K562 (cell line): ENCODE results near the gene GLB1L2. TPM values are rescaled to one million over a fixed set of nuclear protein-coding genes. Genes with fewer than 3 reads are reported as not detected.

Experiments used
- ATAC-seq: fragments of 200-7000 bp; cut with Tn5 transposase; 3 replicates; pipeline ENCODE4 v1.9.1; 2020; ENCODE audit warnings: moderate library complexity
- BruUV-seq: library from RNA; stranded (reverse); fragments of 400-500 nt; replicated peaks from 2 replicates; lab custom pipeline; 2021; lab: Mats Ljungman, UMichigan
- CTCF ChIA-PET: fragments of 300-600 bp; formaldehyde crosslinking; extraction: SDS; loops from one replicate; lab custom pipeline; 2021; ENCODE audit warnings: low intra/inter-chr PET ratio; lab: Yijun Ruan, JAX
- POLR2A ChIA-PET: fragments of 300-600, 350-650 bp; sonication (Branson Sonifier 250); formaldehyde crosslinking; extraction: SDS; loops from one replicate; lab custom pipeline; 2021; ENCODE audit warnings: antibody characterized with exemption, inconsistent platforms; lab: Yijun Ruan, JAX
- DNase-seq, 4 experiments: peaks; one replicate each; pipeline versions ENCODE4 v3.0.0 to v3.0.0-alpha.2; 2011 to 2018; ENCODE audit warnings: low spot score in 3 of 4, mixed read lengths in 3 of 4; ENCODE audit errors: extremely low read depth in 1 of 4
- FAIRE-seq: peaks from 2 replicates; lab custom pipeline; 2011; peaks lifted over from hg19 to GRCh38; lab: Jason Lieb, UNC
- H2AFZ ChIP-seq: 2 replicates; pipeline ENCODE4 v1.6.0; 2011; ENCODE audit warnings: low read depth, low read length, control low read depth, inconsistent platforms
- H3K27ac ChIP-seq: fragments of 200-600 bp; 3 replicates; pipeline ENCODE4 v1.8.0; 2011; ENCODE audit warnings: low read depth, mild to moderate bottlenecking, control low read depth, inconsistent platforms, low read length, moderate library complexity, mixed read lengths; ENCODE audit errors: extremely low read depth
- H3K27me3 ChIP-seq, 2 experiments: fragments of 300-600 bp in 1 of 2; 2 replicates in 1 of 2; 3 replicates in 1 of 2; pipeline versions ENCODE4 v1.6.0 to v1.8.0; 2011; ENCODE audit warnings: inconsistent platforms in 2 of 2, low read length in 2 of 2, mild to moderate bottlenecking in 1 of 2, mixed read lengths in 1 of 2, moderate library complexity in 1 of 2; ENCODE audit not compliant: control insufficient read depth in 2 of 2, insufficient read depth in 2 of 2
- H3K36me3 ChIP-seq: fragments of 300-600 bp; 3 replicates; pipeline ENCODE4 v1.8.0; 2011; ENCODE audit warnings: mild to moderate bottlenecking, low read length, inconsistent platforms; ENCODE audit not compliant: control insufficient read depth, insufficient read depth
- H3K4me1 ChIP-seq, 2 experiments: fragments of 200-600 bp in 1 of 2; replicated peaks in 1 of 2; 2 replicates in 1 of 2; 3 replicates in 1 of 2; pipeline versions ENCODE4 v1.5.1 to v1.8.0; 2011; ENCODE audit warnings: inconsistent platforms in 2 of 2, low read length in 2 of 2, mild to moderate bottlenecking in 1 of 2, mixed read lengths in 1 of 2, moderate library complexity in 1 of 2; ENCODE audit not compliant: control insufficient read depth in 2 of 2, insufficient read depth in 2 of 2
- H3K4me2 ChIP-seq: 2 replicates; pipeline ENCODE4 v1.6.1; 2011; ENCODE audit warnings: low read length, control low read depth, inconsistent platforms, mixed read lengths; ENCODE audit not compliant: insufficient read depth
- H3K4me3 ChIP-seq: fragments of 200-600 bp; sonication (generic), shearing (Covaris generic); 2 replicates; pipeline ENCODE4 v1.5.1; 2016; ENCODE audit warnings: control low read depth, inconsistent platforms
- H3K79me2 ChIP-seq: fragments of 200-600 bp; 3 replicates; pipeline ENCODE4 v1.8.0; 2011; ENCODE audit warnings: low read length, inconsistent platforms; ENCODE audit not compliant: control insufficient read depth, insufficient read depth
- H3K9ac ChIP-seq, 2 experiments: 2 replicates each; pipeline versions ENCODE4 v1.6.0 to v1.6.1; 2011; ENCODE audit warnings: low read depth in 2 of 2, low read length in 2 of 2, control low read depth in 1 of 2, inconsistent platforms in 1 of 2, mild to moderate bottlenecking in 1 of 2, mixed read lengths in 1 of 2; ENCODE audit not compliant: insufficient read depth in 1 of 2
- H3K9me1 ChIP-seq: one replicate; pipeline ENCODE4 v1.6.0; 2011; ENCODE audit warnings: inconsistent platforms, mild to moderate bottlenecking, low read length, moderate library complexity; ENCODE audit not compliant: control insufficient read depth, insufficient read depth
- H3K9me3 ChIP-seq: replicated peaks from 2 replicates; pipeline ENCODE4 v1.5.1; 2011; ENCODE audit warnings: low read depth, low read length, inconsistent platforms; ENCODE audit not compliant: control insufficient read depth, insufficient read depth
- H4K20me1 ChIP-seq: replicated peaks from 2 replicates; pipeline ENCODE4 v1.6.1; 2011; ENCODE audit warnings: low read length, inconsistent platforms, mixed read lengths; ENCODE audit not compliant: control insufficient read depth, insufficient read depth
- JUND ChIP-seq, 2 experiments: IDR thresholded peaks; 2 replicates in 1 of 2; 3 replicates in 1 of 2; pipeline ENCODE4 v1.6.1; 2011; ENCODE audit warnings: borderline replicate concordance in 2 of 2, low read depth in 2 of 2, low read length in 2 of 2, improper control_type of control experiment in 1 of 2, missing biosample characterization in 1 of 2, missing genetic modification characterization in 1 of 2, missing genetic modification reagents in 1 of 2
- KAT7 ChIP-seq: sonication (generic); formaldehyde crosslinking; IDR thresholded peaks from 2 replicates; pipeline ENCODE4 v1.8.0; 2022; ENCODE audit warnings: missing genetic modification reagents, mild to moderate bottlenecking, borderline replicate concordance
- KLF6 ChIP-seq: fragments of 250-450 bp; sonication (Bioruptor Pico); IDR thresholded peaks from 2 replicates; pipeline ENCODE4 v1.4.0; 2020; ENCODE audit warnings: mild to moderate bottlenecking, moderate library complexity, borderline replicate concordance
- NUFIP1 ChIP-seq: fragments of 450-650 bp; IDR thresholded peaks from 2 replicates; pipeline ENCODE4 v1.6.1; 2018; ENCODE audit not compliant: partially characterized antibody
- PHB2 ChIP-seq: fragments of 450-650 bp; IDR thresholded peaks from 2 replicates; pipeline ENCODE4 v1.6.1; 2017; ENCODE audit warnings: low read depth
- ZC3H4 ChIP-seq: sonication (generic); formaldehyde crosslinking; IDR thresholded peaks from 2 replicates; pipeline ENCODE4 v1.9.0; 2021; ENCODE audit warnings: missing genetic modification reagents, borderline replicate concordance
- WGBS: fragments of 100-300 bp; shearing (Covaris generic); methylation state at CpG from one replicate; pipeline ENCODE4 v1.1.6; 2016; ENCODE audit warnings: low coverage, mixed read lengths; ENCODE audit not compliant: insufficient coverage; ENCODE audit errors: missing lambda C conversion rate; 5-methylcytosine and 5-hydroxymethylcytosine counted together
- in situ Hi-C: fragments of 300-500 bp; cut with MboI; formaldehyde crosslinking; loops from 4 replicates; pipeline ENCODE4 v1.15.0; 2018; ENCODE audit warnings: inconsistent platforms, mixed read lengths
- intact Hi-C: fragments of 100-400 bp; cut with micrococcal nuclease; formaldehyde crosslinking; loops from 2 replicates; pipeline ENCODE4 v1.14.2; 2022
- polyA plus RNA-seq, 8 experiments: library from polyadenylated mRNA; depleted of rRNA in 4 of 8; stranded (reverse) in 5 of 8; unstranded in 3 of 8; fragments of >200 nt; fragmentation: Nextera tagmentation in 2 of 8; fragmentation: Illumina TruSeq in 1 of 8; extraction: Ambion mirVana in 2 of 8; extraction: Trizol in 1 of 8; gene quantifications; 2 replicates each; pipeline versions ENCODE4 v1.2.1 to v1.2.3, GENCODE V29; 2011 to 2014; ENCODE audit warnings: inconsistent platforms in 1 of 8, missing spikeins in 1 of 8
- total RNA-seq, 7 experiments: library from RNA; depleted of rRNA in 6 of 7; stranded (reverse); fragments of >200 nt in 6 of 7; fragmentation: Illumina TruSeq in 2 of 7; extraction: Trizol in 2 of 7; gene quantifications; 2 replicates each; pipeline versions ENCODE4 v1.2.1 to v1.2.3, GENCODE V29; 2011 to 2021; ENCODE audit warnings: low replicate concordance in 1 of 7

Gene GLB1L2
- total and polyA plus RNA-seq, 9 of the 15 experiments (the other 6 are each of a cell fraction or from before 2014, with no cell fraction given): 0.84 to 21.4 (median 13.8) TPM

GRCh38 chr11:134339756-134340155 lies 8.0 kb downstream of the GLB1L2 start:
- ChIA-PET CTCF (interaction anchor here (0.6 kb wide), 1 partner anchor 21 kb away, joined by 5 read pairs; no protein-coding TSS in a partner anchor), POLR2A (interaction anchor here (0.6 kb wide), 1 partner anchor 14 kb away, joined by 3 read pairs; no protein-coding TSS in a partner anchor)
- H3K4me2 ChIP-seq: no peak overlapping the region
- H3K36me3 ChIP-seq: no peaks in the 10 kb centered on the region
- H3K4me3 ChIP-seq: no peak overlapping the region
- whole genome bisulfite sequencing: 49% methylated on average over 4 of the region's 4 CpGs
- no peak overlapping the region for H2AFZ ChIP-seq
- no peaks in the 10 kb centered on the region for H3K9me1 ChIP-seq
- no peak for TF ChIP-seq ZC3H4
- no peak for TF ChIP-seq PHB2
- ATAC-seq: no peak
- no peaks in the 10 kb centered on the region; a peak in 1 of 5 replicates for H3K4me1 ChIP-seq
- no peaks in the 10 kb centered on the region; a peak in 1 of 5 replicates for H3K27me3 ChIP-seq
- H4K20me1 ChIP-seq: no peaks in the 10 kb centered on the region
- no peak for FAIRE-seq
- H3K9me3 ChIP-seq: no peaks in the 10 kb centered on the region
- H3K27ac ChIP-seq: no peak overlapping the region
- in situ Hi-C loops (no loop called here), intact Hi-C loops (no loop called here)
- BruUV-seq: no TSS peak
- H3K9ac ChIP-seq: no peak overlapping the region
- H3K79me2 ChIP-seq: no peaks in the 10 kb centered on the region
- DNase-seq: no peak

GRCh38 chr11:134340354-134340964 lies 8.7 kb downstream of the GLB1L2 start:
- intact Hi-C loops: no loop called here
- H3K4me3 ChIP-seq: no peak overlapping the region
- TF ChIP-seq KAT7 (CRISPR knock-in tag): no peak
- TF ChIP-seq NUFIP1: no peak
- no peak for TF ChIP-seq JUND (IDR thresholded peaks at IDR 0.05; ENCODE audit: borderline replicate concordance, low read depth, low read length)
- TF ChIP-seq JUND (tag; IDR thresholded peaks at IDR 0.05; ENCODE audit: borderline replicate concordance, low read depth, low read length): no peak
- TF ChIP-seq KLF6: no peak

More at GRCh38 chr11:134340354-134340964, 8.7 kb downstream of the GLB1L2 start:
- no peaks in the 10 kb centered on the region; a peak in 1 of 5 replicates for H3K27me3 ChIP-seq
- no peaks in the 10 kb centered on the region for H3K9me3 ChIP-seq
- in situ Hi-C loops: no loop called here
- FAIRE-seq (no peak), DNase-seq (no peak), ATAC-seq (no peak)
- H3K4me1 ChIP-seq: no peaks in the 10 kb centered on the region; a peak in 1 of 5 replicates
- no peaks in the 10 kb centered on the region for H3K9me1 ChIP-seq
- no peaks in the 10 kb centered on the region for H3K36me3 ChIP-seq
- BruUV-seq: no TSS peak
- no peak overlapping the region for H3K9ac ChIP-seq
- H3K79me2 ChIP-seq: no peaks in the 10 kb centered on the region
- ChIA-PET CTCF (no interaction called here), POLR2A (interaction anchor here (0.5 kb wide), 1 partner anchor 87 kb away, joined by 3 read pairs; the partner anchor contains the start of genes ACAD8 and THYN1)
- 79% methylated on average over 11 of the region's 11 CpGs for WGBS
- H2AFZ ChIP-seq: no peak overlapping the region
- no peak overlapping the region for H3K4me2 ChIP-seq
- no peaks in the 10 kb centered on the region for H4K20me1 ChIP-seq
- H3K27ac ChIP-seq: no peak overlapping the region
